ENCODE results near the gene TMIE. TPM values are rescaled to one million over a fixed set of nuclear protein-coding genes. Genes with fewer than 3 reads are reported as not detected.
"Not testable (repeated sequence)": the region's sequence is repeated elsewhere in the genome, so short reads cannot be mapped to it uniquely, and the experiment has no call there.

Gene TMIE
- total and polyA plus RNA-seq, 2 donors (not counting 1 experiment from before 2014, with no cell fraction given): 0.27 to 2.0 TPM

DNA sequence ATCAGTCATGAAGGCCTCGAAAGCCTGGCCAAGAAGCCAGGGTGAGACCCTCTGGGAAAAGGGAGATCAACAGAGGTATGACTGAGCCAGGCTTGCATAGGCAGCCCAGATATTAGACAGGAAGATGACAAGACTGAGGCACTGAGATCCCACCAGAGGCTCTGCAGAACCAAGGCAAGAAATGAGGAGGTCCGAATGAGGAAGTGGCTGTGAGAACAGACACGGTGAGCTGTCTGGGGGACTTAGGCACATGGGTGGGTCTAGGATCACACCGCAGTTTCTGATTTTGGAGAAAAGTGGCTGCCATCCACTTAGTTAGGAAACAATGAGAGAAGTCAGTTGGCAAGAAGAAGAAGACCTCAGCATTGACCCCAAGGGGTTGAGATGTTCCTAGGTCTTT lies 47.9 kb downstream of the TMIE start:
- no peaks in the 10 kb centered on the region for H3K4me1 ChIP-seq (ENCODE audit: control insufficient read depth, extremely low read depth, insufficient read depth, low read length)
- H3K4me3 ChIP-seq (replicated peaks in 1 of 4; ENCODE audit: control extremely low read depth in 1 of 4, insufficient read depth in 1 of 4, low read depth in 3 of 4, low read length in 4 of 4): no peak overlapping the region
- no peaks in the 10 kb centered on the region for H3K9me3 ChIP-seq (ENCODE audit: control insufficient read depth, insufficient read depth, low read depth, low read length)
- no peaks in the 10 kb centered on the region for H3K36me3 ChIP-seq (ENCODE audit: control insufficient read depth, insufficient read depth, low read length)
- H3K27me3 ChIP-seq (ENCODE audit: control insufficient read depth, insufficient read depth, low read length): no peaks in the 10 kb centered on the region
- no peak overlapping the region for H2AFZ ChIP-seq (ENCODE audit: low read length)
- TF ChIP-seq, protein P1, sequence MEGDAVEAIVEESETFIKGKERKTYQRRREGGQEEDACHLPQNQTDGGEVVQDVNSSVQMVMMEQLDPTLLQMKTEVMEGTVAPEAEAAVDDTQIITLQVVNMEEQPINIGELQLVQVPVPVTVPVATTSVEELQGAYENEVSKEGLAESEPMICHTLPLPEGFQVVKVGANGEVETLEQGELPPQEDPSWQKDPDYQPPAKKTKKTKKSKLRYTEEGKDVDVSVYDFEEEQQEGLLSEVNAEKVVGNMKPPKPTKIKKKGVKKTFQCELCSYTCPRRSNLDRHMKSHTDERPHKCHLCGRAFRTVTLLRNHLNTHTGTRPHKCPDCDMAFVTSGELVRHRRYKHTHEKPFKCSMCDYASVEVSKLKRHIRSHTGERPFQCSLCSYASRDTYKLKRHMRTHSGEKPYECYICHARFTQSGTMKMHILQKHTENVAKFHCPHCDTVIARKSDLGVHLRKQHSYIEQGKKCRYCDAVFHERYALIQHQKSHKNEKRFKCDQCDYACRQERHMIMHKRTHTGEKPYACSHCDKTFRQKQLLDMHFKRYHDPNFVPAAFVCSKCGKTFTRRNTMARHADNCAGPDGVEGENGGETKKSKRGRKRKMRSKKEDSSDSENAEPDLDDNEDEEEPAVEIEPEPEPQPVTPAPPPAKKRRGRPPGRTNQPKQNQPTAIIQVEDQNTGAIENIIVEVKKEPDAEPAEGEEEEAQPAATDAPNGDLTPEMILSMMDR (conservative IDR thresholded peaks at IDR 0.05 in 1 of 2, IDR thresholded peaks at IDR 0.05 in 1 of 2; ENCODE audit: low read depth in 1 of 2, low read length in 2 of 2): no peak
- no peak for DNase-seq (ENCODE audit: low read depth in 2 of 2)
- H3K9ac ChIP-seq (ENCODE audit: insufficient read depth, low read length): no peak overlapping the region
- H3K27ac ChIP-seq (ENCODE audit: insufficient read depth, low read length): no peak overlapping the region
- no peaks in the 10 kb centered on the region for H4K20me1 ChIP-seq (ENCODE audit: control insufficient read depth, extremely low read depth, insufficient read depth, low read length)
- no peak overlapping the region for H3K4me2 ChIP-seq (ENCODE audit: extremely low read depth, insufficient read depth, low read length)
- no peaks in the 10 kb centered on the region for H3K79me2 ChIP-seq (ENCODE audit: control insufficient read depth, insufficient read depth, low read length)

- no peak overlapping the region for H3K4me3 ChIP-seq (replicated peaks in 1 of 4; ENCODE audit: control extremely low read depth in 1 of 4, insufficient read depth in 1 of 4, low read depth in 3 of 4, low read length in 4 of 4)
- no peaks in the 10 kb centered on the region for H3K36me3 ChIP-seq (ENCODE audit: control insufficient read depth, insufficient read depth, low read length)
- H3K4me1 ChIP-seq (ENCODE audit: control insufficient read depth, extremely low read depth, insufficient read depth, low read length): no peaks in the 10 kb centered on the region
- H3K4me2 ChIP-seq (ENCODE audit: extremely low read depth, insufficient read depth, low read length): no peak overlapping the region
- H2AFZ ChIP-seq (ENCODE audit: low read length): no peak overlapping the region
- no peaks in the 10 kb centered on the region for H3K79me2 ChIP-seq (ENCODE audit: control insufficient read depth, insufficient read depth, low read length)
- H3K9me3 ChIP-seq (ENCODE audit: control insufficient read depth, insufficient read depth, low read depth, low read length): no peaks in the 10 kb centered on the region
- H3K9ac ChIP-seq (ENCODE audit: insufficient read depth, low read length): no peak overlapping the region
- no peak for DNase-seq (ENCODE audit: low read depth in 2 of 2)
- no peak overlapping the region for H3K27ac ChIP-seq (ENCODE audit: insufficient read depth, low read length)
- no peak for TF ChIP-seq EZH2 (IDR thresholded peaks at IDR 0.05; ENCODE audit: low read length, missing control alignments)
- TF ChIP-seq, protein P1 (conservative IDR thresholded peaks at IDR 0.05 in 1 of 2, IDR thresholded peaks at IDR 0.05 in 1 of 2; ENCODE audit: low read depth in 1 of 2, low read length in 2 of 2): no peak
- H3K27me3 ChIP-seq (ENCODE audit: control insufficient read depth, insufficient read depth, low read length): no peaks in the 10 kb centered on the region
- H4K20me1 ChIP-seq (ENCODE audit: control insufficient read depth, extremely low read depth, insufficient read depth, low read length): no peaks in the 10 kb centered on the region
These were observed 49.4 kb downstream of the TMIE start for GRCh38 chr3:46750555-46751038.

GRCh38 chr3:46753127-46753526 lies 51.9 kb downstream of the TMIE start:
- H3K9ac ChIP-seq (ENCODE audit: insufficient read depth, low read length); H3K4me1 ChIP-seq (ENCODE audit: control insufficient read depth, extremely low read depth, insufficient read depth, low read length); DNase-seq (ENCODE audit: low read depth in 2 of 2); H3K27me3 ChIP-seq (ENCODE audit: control insufficient read depth, insufficient read depth, low read length); H3K9me3 ChIP-seq (ENCODE audit: control insufficient read depth, insufficient read depth, low read depth, low read length); H3K36me3 ChIP-seq (ENCODE audit: control insufficient read depth, insufficient read depth, low read length); H3K27ac ChIP-seq (ENCODE audit: insufficient read depth, low read length); H3K79me2 ChIP-seq (ENCODE audit: control insufficient read depth, insufficient read depth, low read length); H2AFZ ChIP-seq (ENCODE audit: low read length); H3K4me3 ChIP-seq (replicated peaks in 1 of 4; ENCODE audit: control extremely low read depth in 1 of 4, insufficient read depth in 1 of 4, low read depth in 3 of 4, low read length in 4 of 4); H4K20me1 ChIP-seq (ENCODE audit: control insufficient read depth, extremely low read depth, insufficient read depth, low read length); H3K4me2 ChIP-seq (ENCODE audit: extremely low read depth, insufficient read depth, low read length): not testable (repeated sequence)

Measured in fibroblast of lung (primary cell).